Hepatocyte (in vitro differentiated cells): ENCODE results near the gene MAST3.
"Not testable (repeated sequence)": the region's sequence is repeated elsewhere in the genome, so short reads cannot be mapped to it uniquely, and the experiment has no call there.

Experiments used
- EZH2 ChIP-seq: fragments of 200-600 bp; sonication (generic); IDR thresholded peaks from 2 replicates; pipeline ENCODE4 v1.6.1; 2016; ENCODE audit warnings: antibody characterized with exemption, mild to moderate bottlenecking, borderline replicate concordance
- EZH2phosphoT487 ChIP-seq: fragments of 200-600 bp; sonication (generic); IDR thresholded peaks from one replicate; pipeline ENCODE4 v1.6.1; 2018; ENCODE audit warnings: antibody characterized with exemption, mild to moderate bottlenecking, low read depth, moderate library complexity; ENCODE audit not compliant: unreplicated experiment, severe bottlenecking
- TF ChIP-seq, protein P1 (sequence below): fragments of 200-600 bp; sonication (generic); IDR thresholded peaks from 2 replicates; pipeline ENCODE4 v1.5.1; 2016; ENCODE audit warnings: antibody characterized with exemption, mild to moderate bottlenecking; ENCODE audit not compliant: poor library complexity

DNA sequence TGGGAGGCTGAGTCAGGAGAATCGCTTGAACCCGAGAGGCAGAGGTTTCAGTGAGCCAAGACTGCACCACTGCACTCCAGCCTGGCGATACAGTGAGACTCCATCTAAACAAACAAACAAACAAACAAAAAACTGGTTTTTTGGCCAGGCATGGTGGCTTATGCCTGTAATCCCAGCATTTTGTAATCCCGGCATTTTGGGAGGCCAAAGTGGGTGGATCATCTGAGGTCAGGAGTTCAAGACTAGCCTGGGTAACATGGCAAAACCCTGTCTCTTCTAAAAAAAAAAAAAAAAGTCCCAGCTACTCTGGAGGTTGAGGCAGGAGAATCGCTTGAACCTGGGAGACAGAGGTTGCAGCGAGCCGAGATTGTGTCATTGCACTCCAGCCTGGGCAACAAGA, 7.7 kb downstream of the MAST3 start:
- not testable (repeated sequence) for TF ChIP-seq EZH2, EZH2phosphoT487
- TF ChIP-seq, protein P1, sequence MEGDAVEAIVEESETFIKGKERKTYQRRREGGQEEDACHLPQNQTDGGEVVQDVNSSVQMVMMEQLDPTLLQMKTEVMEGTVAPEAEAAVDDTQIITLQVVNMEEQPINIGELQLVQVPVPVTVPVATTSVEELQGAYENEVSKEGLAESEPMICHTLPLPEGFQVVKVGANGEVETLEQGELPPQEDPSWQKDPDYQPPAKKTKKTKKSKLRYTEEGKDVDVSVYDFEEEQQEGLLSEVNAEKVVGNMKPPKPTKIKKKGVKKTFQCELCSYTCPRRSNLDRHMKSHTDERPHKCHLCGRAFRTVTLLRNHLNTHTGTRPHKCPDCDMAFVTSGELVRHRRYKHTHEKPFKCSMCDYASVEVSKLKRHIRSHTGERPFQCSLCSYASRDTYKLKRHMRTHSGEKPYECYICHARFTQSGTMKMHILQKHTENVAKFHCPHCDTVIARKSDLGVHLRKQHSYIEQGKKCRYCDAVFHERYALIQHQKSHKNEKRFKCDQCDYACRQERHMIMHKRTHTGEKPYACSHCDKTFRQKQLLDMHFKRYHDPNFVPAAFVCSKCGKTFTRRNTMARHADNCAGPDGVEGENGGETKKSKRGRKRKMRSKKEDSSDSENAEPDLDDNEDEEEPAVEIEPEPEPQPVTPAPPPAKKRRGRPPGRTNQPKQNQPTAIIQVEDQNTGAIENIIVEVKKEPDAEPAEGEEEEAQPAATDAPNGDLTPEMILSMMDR = not testable (repeated sequence)
